Kidney capillary endothelial cell (primary cell): ENCODE data around the gene STK32C.

Experiments
- DNase-seq: peaks from one replicate; pipeline ENCODE4 v3.0.0-alpha.2; 2018; ENCODE audit warnings: low spot score

Gene STK32C

DNA sequence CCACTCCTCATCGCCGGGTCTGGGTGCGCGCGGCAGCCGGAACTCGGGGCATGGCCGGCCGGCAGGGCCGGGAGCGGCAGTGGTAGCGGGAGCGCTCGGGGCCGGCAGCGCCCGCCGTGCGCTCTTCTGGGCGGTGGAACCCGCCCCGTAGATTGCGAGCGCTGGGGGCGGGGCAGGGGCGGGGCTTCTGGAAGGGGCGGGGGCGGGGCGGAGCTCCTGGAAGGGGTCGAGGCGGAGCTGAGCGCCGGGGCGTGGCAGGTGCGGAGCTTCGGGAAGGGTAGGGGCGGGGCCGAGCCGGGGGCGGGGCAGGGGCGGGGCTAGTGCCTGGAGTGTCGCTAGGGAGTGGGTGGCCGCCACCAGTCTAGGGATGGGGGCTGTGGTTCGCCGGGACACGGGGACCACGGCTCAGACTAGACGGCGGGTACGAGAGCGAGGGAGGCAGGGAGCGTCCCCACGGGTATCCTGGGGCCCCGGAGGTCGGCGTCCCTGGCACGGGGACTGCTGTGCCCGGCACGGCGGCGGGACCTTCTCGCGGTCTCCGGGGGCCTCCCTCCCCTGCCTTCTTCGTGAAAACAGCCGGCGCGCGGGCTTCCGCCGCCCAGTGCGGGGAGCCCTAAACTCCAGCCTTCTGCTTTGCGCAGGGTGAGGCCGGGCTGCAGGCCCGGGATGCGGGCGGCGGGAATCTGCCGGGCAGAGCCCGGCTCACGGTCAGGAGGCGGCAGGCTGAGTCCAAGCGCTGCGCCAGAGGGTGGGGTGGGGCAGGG, at the start of gene STK32C:
TSS of gene STK32C (minus strand) at position 128 of the 764 bp plus-strand sequence. CDS start at position 11, 117 bp downstream.
- peak; percentile 80 for DNase-seq

DNA sequence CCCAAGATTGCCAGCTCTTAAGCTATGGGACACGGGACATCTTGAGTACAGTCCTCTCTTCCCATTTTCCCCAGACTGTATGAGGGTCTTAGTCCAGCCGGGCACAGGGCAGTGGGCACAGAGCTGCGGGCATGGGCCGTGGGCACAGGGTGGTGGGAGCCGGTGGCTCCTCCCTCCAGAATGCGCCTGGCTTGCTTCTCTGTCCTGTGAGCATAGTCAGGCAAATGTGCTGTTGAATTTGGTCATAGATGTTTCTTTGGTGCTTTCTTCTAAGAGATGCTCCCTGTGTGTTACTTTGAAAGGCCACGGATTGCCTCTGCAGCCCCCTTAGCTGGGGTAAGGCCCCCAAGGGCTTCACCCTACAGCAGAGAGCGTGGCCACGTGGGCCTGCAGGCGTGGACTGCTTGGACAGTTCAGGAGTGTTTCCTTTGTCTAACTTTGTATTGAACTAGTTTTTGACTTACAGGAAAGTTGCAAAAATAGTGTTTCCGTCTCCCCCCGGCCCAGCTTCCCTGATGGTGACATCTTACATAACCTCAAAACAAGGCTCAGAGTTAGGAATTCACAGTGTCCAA, 49.0 kb upstream of the STK32C start:
- DNase-seq, result no peak

DNA sequence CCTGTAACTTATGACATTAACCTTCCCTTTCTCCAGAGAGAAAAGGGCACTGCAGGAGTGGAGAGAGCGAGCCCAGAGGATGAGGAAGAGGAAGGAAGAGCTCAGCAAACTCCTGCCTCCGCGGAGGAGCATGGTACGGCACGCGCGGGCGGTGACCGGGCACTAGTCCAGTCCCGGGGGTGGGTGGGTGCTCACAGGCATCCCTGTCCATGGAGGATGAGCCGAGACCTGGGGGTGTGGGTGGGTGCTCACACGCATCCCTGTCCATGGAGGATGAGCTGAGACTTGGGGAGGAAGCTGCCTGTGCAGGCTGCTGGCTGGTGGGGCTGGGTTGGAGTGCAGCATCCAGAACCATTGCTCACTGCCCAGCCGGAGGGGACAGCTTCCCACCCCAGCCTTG, 48.0 kb upstream of the STK32C start:
- DNase-seq, result no peak

DNA sequence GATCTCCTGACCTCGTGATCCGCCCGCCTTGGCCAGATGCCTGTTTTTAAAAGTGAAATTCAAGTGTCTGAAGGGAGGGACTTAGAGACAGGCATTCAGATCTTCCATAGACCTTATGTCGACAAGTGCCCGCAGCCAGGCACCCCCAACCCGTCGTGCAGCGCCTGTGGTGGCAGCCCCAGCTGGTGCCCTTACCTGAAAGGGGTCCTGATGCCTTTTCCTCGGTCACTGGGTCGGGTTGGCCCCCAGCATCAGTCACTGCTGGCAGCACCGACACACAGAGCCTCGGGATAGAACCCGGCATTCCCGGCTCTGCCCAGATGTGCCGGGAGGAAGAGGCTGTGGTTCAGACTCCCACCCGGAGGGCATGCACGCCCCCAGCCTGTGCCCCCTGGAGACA, 47.5 kb upstream of the STK32C start:
- no peak for DNase-seq

GRCh38 chr10:132354356-132355094, 46.8 kb upstream of the STK32C start:
- no peak for DNase-seq

DNA sequence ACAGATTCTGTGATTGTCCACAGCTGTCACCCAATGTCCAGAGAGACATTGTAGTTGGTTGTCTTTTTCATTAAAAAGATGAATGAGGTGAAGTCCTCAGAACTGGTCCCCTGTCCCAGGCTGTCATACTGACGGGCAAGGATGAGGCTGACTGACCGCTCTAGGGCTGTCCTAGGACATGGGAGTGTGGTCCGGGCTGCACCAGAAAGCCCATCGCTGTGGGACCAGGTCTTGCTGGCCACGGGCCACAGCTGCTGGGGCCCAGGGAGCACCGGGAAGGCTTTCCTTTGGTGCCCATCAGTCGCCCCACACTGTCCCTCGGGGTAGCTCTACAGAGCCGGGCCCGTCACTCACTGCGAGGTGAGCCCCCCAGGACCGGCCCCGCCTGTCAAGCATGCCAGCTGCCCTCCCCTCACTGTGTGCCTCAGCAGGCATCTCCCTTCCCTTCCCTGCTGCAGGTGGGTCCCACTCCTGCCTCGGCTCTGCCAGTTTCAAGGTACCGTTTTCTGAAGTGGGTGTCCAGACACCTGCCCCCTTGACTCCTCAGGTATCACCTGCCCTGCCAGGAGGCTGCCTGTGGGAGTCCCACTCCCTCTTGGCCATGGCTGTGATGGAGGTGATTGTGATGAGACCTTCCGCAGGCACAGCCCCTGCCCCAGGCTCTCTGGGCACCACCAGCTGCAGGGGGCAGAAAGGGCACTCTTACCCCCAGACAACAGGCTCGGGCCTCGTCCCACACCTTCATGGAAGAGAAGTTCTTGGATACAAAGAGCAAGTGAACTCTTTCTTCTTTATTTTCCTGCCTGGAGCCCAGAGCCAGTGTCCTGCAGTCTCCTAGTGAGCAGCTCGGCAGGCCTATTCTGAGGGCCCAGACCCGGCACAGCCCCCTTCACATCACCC, 46.0 kb upstream of the STK32C start:
- no peak for DNase-seq

GRCh38 chr10:132352462-132353308, 44.9 kb upstream of the STK32C start:
- peak; percentile 48 for DNase-seq

- no peak for DNase-seq
These were observed 43.9 kb upstream of the STK32C start for GRCh38 chr10:132351611-132352010.

- DNase-seq, result no peak
These were observed 43.2 kb upstream of the STK32C start for GRCh38 chr10:132350946-132351345.

DNA sequence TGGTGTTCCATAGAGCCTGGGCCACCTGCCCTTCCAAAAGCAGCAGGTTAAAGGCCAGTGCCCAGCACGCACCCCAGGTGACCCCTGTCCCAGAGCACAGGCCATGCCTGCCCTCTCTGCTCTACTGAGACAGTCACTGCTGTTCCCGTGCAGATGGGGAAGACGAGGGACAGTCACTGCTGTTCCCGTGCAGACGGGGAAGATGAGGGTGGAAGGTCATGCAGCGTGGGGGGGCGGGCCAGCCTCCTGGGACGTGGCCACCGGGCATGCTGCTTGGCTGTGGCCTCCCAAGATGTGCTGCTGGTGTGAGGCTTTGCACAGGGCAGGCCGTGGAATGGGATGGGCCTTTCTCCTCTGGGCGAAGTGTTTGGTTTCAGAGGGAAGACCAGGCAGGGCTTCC, 42.6 kb upstream of the STK32C start:
- no peak for DNase-seq

DNA sequence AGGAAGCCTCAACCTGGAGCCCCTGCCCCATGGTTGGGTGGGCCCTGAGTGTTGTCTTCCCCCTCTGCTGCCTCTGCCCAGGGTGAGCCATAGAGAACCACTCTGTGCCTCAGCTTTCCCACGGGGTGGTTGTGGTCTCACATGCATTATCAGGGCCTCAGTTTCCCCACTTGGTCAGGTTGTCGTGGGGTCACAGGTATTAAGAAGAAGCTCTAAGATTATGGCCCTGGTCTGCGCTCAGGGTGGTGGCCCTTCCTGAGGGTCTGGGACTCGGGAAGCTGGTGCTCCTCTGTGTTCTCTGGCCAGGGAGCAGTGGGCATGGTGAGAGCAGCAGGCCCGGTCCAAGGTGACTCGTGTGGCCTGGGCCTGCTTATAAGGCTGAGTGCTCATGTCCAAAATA, 42.0 kb upstream of the STK32C start:
- no peak for DNase-seq

DNA sequence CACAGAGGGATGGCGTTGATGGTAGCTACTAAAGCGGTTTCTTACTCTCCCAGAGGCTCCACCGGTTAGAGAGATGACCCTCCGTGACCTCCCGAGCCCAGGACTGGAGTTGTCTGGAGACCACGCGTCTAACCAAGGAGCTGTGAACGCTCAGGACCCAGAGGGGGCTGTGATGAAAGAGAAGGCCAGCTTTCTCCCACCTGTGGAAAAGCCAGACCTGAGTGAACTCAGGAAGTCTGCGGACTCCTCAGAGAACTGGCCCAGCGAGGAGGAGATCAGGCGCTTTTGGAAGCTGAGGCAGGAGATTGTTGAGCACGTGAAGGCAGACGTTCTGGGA, 40.1 kb upstream of the STK32C start:
- no peak for DNase-seq

GRCh38 chr10:132347211-132347930, 39.6 kb upstream of the STK32C start:
- DNase-seq, result no peak

- DNase-seq, result no peak
These were observed 39.1 kb upstream of the STK32C start for GRCh38 chr10:132346806-132347205.

GRCh38 chr10:132345345-132345744, 37.6 kb upstream of the STK32C start:
- DNase-seq, result no peak

DNA sequence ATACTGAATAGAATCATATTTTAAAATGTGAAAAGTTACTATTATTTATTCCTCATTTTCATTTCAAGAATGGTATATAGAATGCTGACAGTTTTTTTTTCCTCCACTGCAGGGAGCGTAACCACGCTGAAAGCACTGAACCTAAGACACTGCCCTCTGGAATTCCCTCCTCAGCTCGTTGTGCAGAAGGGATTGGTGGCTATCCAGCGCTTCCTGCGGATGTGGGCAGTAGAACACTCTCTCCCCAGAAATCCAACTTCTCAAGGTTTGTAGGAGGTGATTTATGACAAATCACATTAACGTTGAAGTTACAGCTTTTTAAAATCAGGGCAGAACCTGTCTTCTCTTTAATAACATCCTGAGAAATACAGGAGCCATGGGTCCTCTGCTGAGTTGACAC, 36.6 kb upstream of the STK32C start:
- DNase-seq, result no peak

GRCh38 chr10:132342553-132342952, 34.8 kb upstream of the STK32C start:
- no peak for DNase-seq

- no peak for DNase-seq
These were observed 34.0 kb upstream of the STK32C start for GRCh38 chr10:132341781-132342180.

DNA sequence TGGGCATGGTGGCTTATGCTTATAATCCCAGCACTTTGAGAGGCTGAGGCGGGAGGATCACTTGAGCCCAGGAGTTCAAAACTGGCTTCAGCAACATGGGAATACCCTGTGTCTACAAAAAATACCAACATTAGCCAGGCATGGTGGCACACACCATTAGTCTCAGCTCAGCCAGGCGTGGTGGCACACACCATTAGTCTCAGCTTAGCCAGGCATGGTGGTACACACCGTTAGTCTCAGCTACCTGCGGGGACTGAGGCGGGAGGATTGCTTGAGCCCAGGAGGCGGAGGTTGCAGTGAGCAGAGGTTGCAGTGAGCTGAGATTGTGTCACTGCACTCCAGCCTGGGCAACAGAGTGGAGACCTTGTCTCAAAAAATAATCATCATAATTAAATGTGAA, 33.3 kb upstream of the STK32C start:
- DNase-seq, result no peak

GRCh38 chr10:132339276-132339675, 31.5 kb upstream of the STK32C start:
- no peak for DNase-seq

GRCh38 chr10:132338876-132339275, 31.1 kb upstream of the STK32C start:
- no peak for DNase-seq
